ENCODE results near the gene TBC1D2. TPM values are rescaled to one million over a fixed set of nuclear protein-coding genes. Genes with fewer than 3 reads are reported as not detected.
"Not testable (repeated sequence)": the region's sequence is repeated elsewhere in the genome, so short reads cannot be mapped to it uniquely, and the experiment has no call there.

Gene TBC1D2
- total RNA-seq, 1 experiment from 2014 or later = 14.5 TPM

GRCh38 chr9:98191671-98192502 lies 63.6 kb downstream of the TBC1D2 start:
- no peak for DNase-seq (ENCODE audit: extremely low read depth, low read depth)

- DNase-seq (ENCODE audit: extremely low read depth, low read depth) = no peak
Observed at GRCh38 chr9:98191181-98191608, 64.3 kb downstream of the TBC1D2 start.

- no peak for DNase-seq (ENCODE audit: extremely low read depth, low read depth)
Observed at GRCh38 chr9:98190757-98191105, 64.7 kb downstream of the TBC1D2 start.

- DNase-seq (ENCODE audit: extremely low read depth, low read depth) = no peak
Observed at GRCh38 chr9:98189412-98189811, 66.0 kb downstream of the TBC1D2 start.

- DNase-seq (ENCODE audit: extremely low read depth, low read depth) = no peak
Observed at GRCh38 chr9:98187926-98188325, 67.5 kb downstream of the TBC1D2 start.

- no peak for DNase-seq (ENCODE audit: extremely low read depth, low read depth)
Observed at GRCh38 chr9:98186236-98186635, 69.2 kb downstream of the TBC1D2 start.

- DNase-seq (ENCODE audit: extremely low read depth, low read depth) = no peak
Observed at GRCh38 chr9:98185611-98186171, 69.8 kb downstream of the TBC1D2 start.

- no peak for DNase-seq (ENCODE audit: extremely low read depth, low read depth)
Observed at GRCh38 chr9:98185021-98185567, 70.4 kb downstream of the TBC1D2 start.

GRCh38 chr9:98184326-98184725 lies 71.1 kb downstream of the TBC1D2 start:
- DNase-seq (ENCODE audit: extremely low read depth, low read depth) = no peak

GRCh38 chr9:98182889-98183599 lies 72.4 kb downstream of the TBC1D2 start:
- DNase-seq (ENCODE audit: extremely low read depth, low read depth) = no peak

GRCh38 chr9:98182069-98182820 lies 73.2 kb downstream of the TBC1D2 start:
- DNase-seq (ENCODE audit: extremely low read depth, low read depth) = no peak

GRCh38 chr9:98181746-98182068 lies 73.7 kb downstream of the TBC1D2 start:
- DNase-seq (ENCODE audit: extremely low read depth, low read depth) = no peak

GRCh38 chr9:98180996-98181395 lies 74.5 kb downstream of the TBC1D2 start:
- DNase-seq (ENCODE audit: extremely low read depth, low read depth) = no peak

- DNase-seq (ENCODE audit: extremely low read depth, low read depth) = no peak
Observed at GRCh38 chr9:98178874-98179850, 76.3 kb downstream of the TBC1D2 start.

- DNase-seq (ENCODE audit: extremely low read depth, low read depth) = no peak
Observed at GRCh38 chr9:98176391-98177259, 78.8 kb downstream of the TBC1D2 start.

- no peak for DNase-seq (ENCODE audit: extremely low read depth, low read depth)
Observed at GRCh38 chr9:98175762-98176161, 79.7 kb downstream of the TBC1D2 start.

- no peak for DNase-seq (ENCODE audit: extremely low read depth, low read depth)
Observed at GRCh38 chr9:98175028-98175569, 80.3 kb downstream of the TBC1D2 start.

- not testable (repeated sequence) for DNase-seq (ENCODE audit: extremely low read depth, low read depth)
Observed at GRCh38 chr9:98174502-98174918, 80.9 kb downstream of the TBC1D2 start.
